Measurements from ENCODE around the gene LY6G5B.
"Not testable (repeated sequence)": the region's sequence is repeated elsewhere in the genome, so short reads cannot be mapped to it uniquely, and the experiment has no call there.

Gene LY6G5B

GRCh38 chr6:31691564-31692108, 21.9 kb downstream of the LY6G5B start:
- DNase-seq: no peak

- DNase-seq: no peak
Observed at GRCh38 chr6:31692353-31692752, 22.6 kb downstream of the LY6G5B start.

- no peak for DNase-seq
Observed at GRCh38 chr6:31692886-31693285, 23.1 kb downstream of the LY6G5B start.

GRCh38 chr6:31693535-31693934, 23.8 kb downstream of the LY6G5B start:
- DNase-seq: no peak

- no peak for DNase-seq
Observed at GRCh38 chr6:31697555-31697954, 27.8 kb downstream of the LY6G5B start.

GRCh38 chr6:31700740-31701401, 31.1 kb downstream of the LY6G5B start:
- no peak for DNase-seq

GRCh38 chr6:31701666-31702404, 32.1 kb downstream of the LY6G5B start:
- DNase-seq: no peak

- DNase-seq: no peak
Observed at GRCh38 chr6:31702405-31702818, 32.6 kb downstream of the LY6G5B start.

GRCh38 chr6:31702819-31703716, 33.3 kb downstream of the LY6G5B start, which contains the start of gene ABHD16A:
ABHD16A (minus strand) TSS chr6:31703324; CDS start chr6:31703281, 43 bp downstream.
- peak; percentile 99 for DNase-seq

GRCh38 chr6:31705931-31706330, 36.2 kb downstream of the LY6G5B start:
- DNase-seq: peak; percentile 36

GRCh38 chr6:31706599-31706998, 36.8 kb downstream of the LY6G5B start, which contains the start of gene LY6G6F:
LY6G6F (plus strand) TSS chr6:31706866; CDS start chr6:31706907, 41 bp downstream.
- no peak for DNase-seq

- DNase-seq: no peak
Observed at GRCh38 chr6:31707701-31708100, 37.9 kb downstream of the LY6G5B start.

GRCh38 chr6:31708224-31708623, 38.4 kb downstream of the LY6G5B start:
- no peak for DNase-seq

GRCh38 chr6:31709157-31709556, 39.4 kb downstream of the LY6G5B start:
- not testable (repeated sequence) for DNase-seq

- no peak for DNase-seq
Observed at GRCh38 chr6:31710523-31711219, 40.9 kb downstream of the LY6G5B start.

- DNase-seq: no peak
Observed at GRCh38 chr6:31711233-31711632, 41.5 kb downstream of the LY6G5B start.

GRCh38 chr6:31712296-31712695, 42.5 kb downstream of the LY6G5B start:
- no peak for DNase-seq

- DNase-seq: no peak
Observed at GRCh38 chr6:31713465-31713864, 43.7 kb downstream of the LY6G5B start.

- DNase-seq: peak; percentile 71
Observed at GRCh38 chr6:31713991-31714684, 44.4 kb downstream of the LY6G5B start.

GRCh38 chr6:31715022-31715958, 45.5 kb downstream of the LY6G5B start, which contains the start of gene LY6G6D:
LY6G6D (plus strand) TSS chr6:31715348; CDS start chr6:31715356, 8 bp downstream.
- no peak for DNase-seq
